HCT116 (cell line): ENCODE data around the gene LACTBL1. TPM values are rescaled to one million over a fixed set of nuclear protein-coding genes. Genes with fewer than 3 reads are reported as not detected.

Experiments
- ATAC-seq: fragments of 200-7000 bp; cut with Tn5 transposase; 2 replicates; pipeline ENCODE4 v1.9.1; 2020; ENCODE audit warnings: mild to moderate bottlenecking, moderate library complexity
- BruUV-seq: library from RNA; stranded (reverse); fragments of 400-500 nt; replicated peaks from 2 replicates; lab custom pipeline; 2021; lab: Mats Ljungman, UMichigan
- CTCF ChIA-PET: fragments of 300-600 bp; sonication (Branson Sonifier 250); formaldehyde crosslinking; loops from one replicate; lab custom pipeline; 2021; ENCODE audit warnings: antibody characterized with exemption; lab: Charles Lee
- POLR2A ChIA-PET: fragments of 300-600, 350-600 bp; sonication (Branson Sonifier 250); formaldehyde crosslinking; loops from one replicate; lab custom pipeline; 2021; ENCODE audit warnings: antibody characterized with exemption; lab: Charles Lee
- RAD21 ChIA-PET, 2 experiments: fragments of 300-600 bp; sonication (Branson Sonifier 250); formaldehyde crosslinking; loops; one replicate each; lab custom pipeline; 2023; ENCODE audit warnings: low total read pairs in 2 of 2; ENCODE audit not compliant: uncharacterized antibody in 2 of 2, unreplicated experiment in 2 of 2, low non-redundant PET in 1 of 2; lab: Charles Lee
- DNase-seq: peaks from one replicate; pipeline ENCODE4 v3.0.0-alpha.2; 2010; ENCODE audit warnings: low read depth, low spot score
- H2AFZ ChIP-seq: fragments of 200-600 bp; shearing (Covaris generic), sonication (generic); 2 replicates; pipeline ENCODE4 v1.6.1; 2017; ENCODE audit warnings: low read depth, mixed run types, mixed read lengths, antibody characterized with exemption, low read length; ENCODE audit not compliant: poor library complexity, severe bottlenecking
- H3K27ac ChIP-seq: 2 replicates; pipeline ENCODE4 v1.5.1; 2012; ENCODE audit warnings: low read depth, low read length
- H3K27me3 ChIP-seq: fragments of 200-600 bp; sonication (generic); 2 replicates; pipeline ENCODE4 v1.6.1; 2016; ENCODE audit warnings: mixed run types, low read length, mixed read lengths; ENCODE audit not compliant: insufficient read depth
- H3K36me3 ChIP-seq, 2 experiments: fragments of 200-500 bp in 1 of 2; fragments of 200-600 bp in 1 of 2; sonication (Bioruptor generic) in 1 of 2; sonication (generic) in 1 of 2; 2 replicates each; pipeline versions ENCODE4 v1.5.1 to v1.6.1; 2014 to 2016; ENCODE audit warnings: low read length in 2 of 2, inconsistent platforms in 1 of 2, mixed read lengths in 1 of 2, mixed run types in 1 of 2; ENCODE audit not compliant: insufficient read depth in 2 of 2, control insufficient read depth in 1 of 2
- H3K4me1 ChIP-seq, 2 experiments: fragments of 200-600 bp in 1 of 2; sonication (generic) in 1 of 2; 2 replicates each; pipeline versions ENCODE4 v1.5.1 to v1.6.1; 2012 to 2017; ENCODE audit warnings: low read length in 2 of 2, inconsistent platforms in 1 of 2, mild to moderate bottlenecking in 1 of 2, mixed read lengths in 1 of 2, mixed run types in 1 of 2, moderate library complexity in 1 of 2; ENCODE audit not compliant: insufficient read depth in 2 of 2, control insufficient read depth in 1 of 2
- H3K4me2 ChIP-seq: fragments of 200-600 bp; sonication (generic); 2 replicates; pipeline ENCODE4 v1.6.1; 2017; ENCODE audit warnings: mixed run types, low read length, mixed read lengths
- H3K4me3 ChIP-seq, 2 experiments: fragments of 200-600 bp in 1 of 2; sonication (generic) in 1 of 2; replicated peaks in 1 of 2; 2 replicates each; pipeline ENCODE4 v1.5.1; 2011 to 2016; ENCODE audit warnings: low read length in 2 of 2, control low read depth in 1 of 2, low read depth in 1 of 2, mild to moderate bottlenecking in 1 of 2, mixed read lengths in 1 of 2, mixed run types in 1 of 2
- H3K79me2 ChIP-seq: fragments of 200-600 bp; sonication (generic); 2 replicates; pipeline ENCODE4 v1.6.1; 2017; ENCODE audit warnings: mild to moderate bottlenecking, mixed run types, low read length, moderate library complexity, mixed read lengths; ENCODE audit not compliant: insufficient read depth
- H3K9ac ChIP-seq: fragments of 200-600 bp; sonication (generic); 2 replicates; pipeline ENCODE4 v1.6.1; 2016; ENCODE audit warnings: low read length, mixed read lengths
- H3K9me2 ChIP-seq: fragments of 200-600 bp; sonication (generic), shearing (Covaris generic); 2 replicates; pipeline ENCODE4 v1.6.1; 2017; ENCODE audit warnings: mixed run types, mild to moderate bottlenecking, moderate library complexity; ENCODE audit not compliant: insufficient read depth
- H3K9me3 ChIP-seq, 2 experiments: fragments of 200-500 bp in 1 of 2; fragments of 200-600 bp in 1 of 2; sonication (Bioruptor generic) in 1 of 2; sonication (generic) in 1 of 2; 2 replicates each; pipeline ENCODE4 v1.6.1; 2014 to 2017; ENCODE audit warnings: low read length in 2 of 2, mixed read lengths in 2 of 2, inconsistent platforms in 1 of 2, low read depth in 1 of 2, mild to moderate bottlenecking in 1 of 2, mixed run types in 1 of 2, moderate library complexity in 1 of 2; ENCODE audit not compliant: control insufficient read depth in 1 of 2, insufficient read depth in 1 of 2
- H4K20me1 ChIP-seq: fragments of 200-600 bp; sonication (generic), shearing (Covaris generic); 2 replicates; pipeline ENCODE4 v1.6.1; 2017; ENCODE audit warnings: mixed run types, mild to moderate bottlenecking, moderate library complexity; ENCODE audit not compliant: insufficient read depth
- CBX3 ChIP-seq: IDR thresholded peaks from 2 replicates; pipeline ENCODE4 v1.6.1; 2012; ENCODE audit warnings: low read depth
- CEBPB ChIP-seq: IDR thresholded peaks from 2 replicates; pipeline ENCODE4 v1.6.1; 2012; ENCODE audit warnings: low read depth
- EGR1 ChIP-seq: IDR thresholded peaks from 2 replicates; pipeline ENCODE4 v1.6.1; 2012; ENCODE audit warnings: low read depth
- ELF1 ChIP-seq: IDR thresholded peaks from 2 replicates; pipeline ENCODE4 v1.6.1; 2012; ENCODE audit warnings: low read depth, borderline replicate concordance
- EZH2 ChIP-seq: fragments of 200-600 bp; sonication (generic); IDR thresholded peaks from 2 replicates; pipeline ENCODE4 v1.6.1; 2017; ENCODE audit warnings: antibody characterized with exemption, mixed run types
- FOSL1 ChIP-seq: IDR thresholded peaks from 2 replicates; pipeline ENCODE4 v1.6.1; 2012; ENCODE audit warnings: low read depth
- JUND ChIP-seq: IDR thresholded peaks from 2 replicates; pipeline ENCODE4 v1.6.1; 2012
- POLR2A ChIP-seq: IDR thresholded peaks from 2 replicates; pipeline ENCODE4 v1.7.0; 2011; ENCODE audit warnings: borderline replicate concordance; ENCODE audit not compliant: insufficient read depth, insufficient read length; ENCODE audit errors: extremely low read depth
- RAD21 ChIP-seq: IDR thresholded peaks from 2 replicates; pipeline ENCODE4 v1.6.1; 2012; ENCODE audit warnings: low read depth, mild to moderate bottlenecking
- SIN3A ChIP-seq: IDR thresholded peaks from 2 replicates; pipeline ENCODE4 v1.6.1; 2012; ENCODE audit warnings: low read depth
- SRF ChIP-seq: IDR thresholded peaks from 2 replicates; pipeline ENCODE4 v1.6.1; 2012; ENCODE audit warnings: low read depth
- TCF7L2 ChIP-seq: IDR thresholded peaks from 2 replicates; pipeline ENCODE4 v1.7.0; 2011; ENCODE audit warnings: borderline replicate concordance, inconsistent platforms; ENCODE audit not compliant: insufficient read depth, insufficient read length; ENCODE audit errors: extremely low read depth
- YY1 ChIP-seq: IDR thresholded peaks from 2 replicates; pipeline ENCODE4 v1.6.1; 2011; ENCODE audit warnings: low read length, low read depth, moderate library complexity, mild to moderate bottlenecking; ENCODE audit not compliant: insufficient replicate concordance; ENCODE audit errors: extremely low read depth
- ZNF274 ChIP-seq: fragments of 200-500 bp; sonication (Bioruptor generic); IDR thresholded peaks from 2 replicates; pipeline ENCODE4 v1.6.1; 2014; ENCODE audit warnings: mild to moderate bottlenecking, low read depth, low read length, inconsistent platforms
- intact Hi-C: fragments of 100-400 bp; cut with micrococcal nuclease; formaldehyde crosslinking; loops from 2 replicates; pipeline ENCODE4 v1.10.0; 2022
- total RNA-seq: library from RNA; stranded (reverse); gene quantifications from one replicate; pipeline ENCODE4 v1.2.1, GENCODE V29; 2021; ENCODE audit not compliant: unreplicated experiment
- TF ChIP-seq, protein P1 (sequence below): IDR thresholded peaks from 2 replicates; pipeline ENCODE4 v1.6.1; 2012; ENCODE audit warnings: low read depth
- TF ChIP-seq, protein P2 (sequence below), 3 experiments: fragments of 200-600 bp in 1 of 3; sonication (generic) in 1 of 3; IDR thresholded peaks in 2 of 3; conservative IDR thresholded peaks in 1 of 3; 2 replicates each; pipeline ENCODE4 v1.5.1; 2012 to 2017; ENCODE audit warnings: low read depth in 2 of 3, low read length in 2 of 3, antibody characterized with exemption in 1 of 3, borderline replicate concordance in 1 of 3, control low read depth in 1 of 3, mild to moderate bottlenecking in 1 of 3, mixed read lengths in 1 of 3, mixed run types in 1 of 3, moderate library complexity in 1 of 3; ENCODE audit not compliant: insufficient read depth in 1 of 3
- TF ChIP-seq, protein P3 (sequence below): IDR thresholded peaks from 2 replicates; pipeline ENCODE4 v1.6.1; 2012

The LACTBL1 gene
- total RNA-seq, 1 experiment from 2014 or later, result not detected

DNA sequence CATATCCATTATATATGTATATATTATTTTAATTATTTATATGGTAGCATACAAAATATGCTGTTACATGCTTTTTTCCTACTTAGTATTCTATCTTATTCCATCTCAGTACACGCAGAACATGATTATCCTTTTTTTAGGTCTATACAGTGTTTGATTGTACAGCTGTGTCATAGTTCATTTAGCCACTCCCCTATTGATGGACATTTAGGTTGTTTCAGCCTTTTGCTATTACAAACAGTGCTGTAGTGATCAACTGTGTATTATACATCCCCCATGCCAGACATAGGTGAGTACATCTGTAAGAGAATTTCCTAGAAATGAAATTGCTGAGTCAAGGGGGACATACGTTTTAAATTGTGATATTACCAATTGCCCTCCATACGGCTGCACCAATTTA lies 15.6 kb downstream of the LACTBL1 start:
- CTCF ChIA-PET, result no interaction called here
- no peak for TF ChIP-seq CEBPB
- TF ChIP-seq ELF1, result no peak
- TF ChIP-seq POLR2A, result no peak
- TF ChIP-seq, all 23 proteins: peak for 0
- RAD21 ChIA-PET, result no interaction called here

DNA sequence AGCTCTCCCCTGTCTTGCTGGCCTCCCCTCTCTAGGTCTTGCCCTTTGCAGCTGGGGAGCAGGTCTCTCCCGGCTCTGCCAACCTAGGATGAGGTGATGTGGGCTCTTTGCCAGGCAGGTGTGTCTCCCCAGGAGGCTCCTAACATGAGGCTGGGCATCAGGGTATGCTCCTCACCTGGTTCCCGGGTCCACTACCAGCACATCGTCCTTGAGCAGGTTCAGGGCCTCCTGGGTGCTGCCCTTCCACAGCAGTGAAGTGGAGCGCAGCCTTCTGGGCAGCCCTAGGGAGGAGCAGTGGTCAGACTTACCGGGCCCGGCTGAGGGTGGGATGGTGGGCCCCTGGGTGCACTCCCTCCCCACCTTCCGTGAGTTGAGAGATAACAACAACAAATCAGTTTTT lies 17.5 kb downstream of the LACTBL1 start:
- Histone ChIP-seq H3K4me3 (no peak overlapping the region), H3K9ac (no peak overlapping the region), H3K4me1 (no peaks in the 10 kb centered on the region), H4K20me1 (no peaks in the 10 kb centered on the region), H3K27me3 (no peaks in the 10 kb centered on the region), H3K9me3 (no peaks in the 10 kb centered on the region), H3K4me2 (no peak overlapping the region), H2AFZ (no peak overlapping the region), H3K79me2 (no peaks in the 10 kb centered on the region), H3K27ac (no peak overlapping the region), H3K9me2 (no peaks in the 10 kb centered on the region), H3K36me3 (no peaks in the 10 kb centered on the region)
- ChIA-PET CTCF (no interaction called here), RAD21 (no interaction called here), POLR2A (no interaction called here)
- intact Hi-C loops, result no loop called here
- BruUV-seq, result no TSS peak
- ATAC-seq, result no peak
- DNase-seq, result no peak
- TF ChIP-seq, protein P1, sequence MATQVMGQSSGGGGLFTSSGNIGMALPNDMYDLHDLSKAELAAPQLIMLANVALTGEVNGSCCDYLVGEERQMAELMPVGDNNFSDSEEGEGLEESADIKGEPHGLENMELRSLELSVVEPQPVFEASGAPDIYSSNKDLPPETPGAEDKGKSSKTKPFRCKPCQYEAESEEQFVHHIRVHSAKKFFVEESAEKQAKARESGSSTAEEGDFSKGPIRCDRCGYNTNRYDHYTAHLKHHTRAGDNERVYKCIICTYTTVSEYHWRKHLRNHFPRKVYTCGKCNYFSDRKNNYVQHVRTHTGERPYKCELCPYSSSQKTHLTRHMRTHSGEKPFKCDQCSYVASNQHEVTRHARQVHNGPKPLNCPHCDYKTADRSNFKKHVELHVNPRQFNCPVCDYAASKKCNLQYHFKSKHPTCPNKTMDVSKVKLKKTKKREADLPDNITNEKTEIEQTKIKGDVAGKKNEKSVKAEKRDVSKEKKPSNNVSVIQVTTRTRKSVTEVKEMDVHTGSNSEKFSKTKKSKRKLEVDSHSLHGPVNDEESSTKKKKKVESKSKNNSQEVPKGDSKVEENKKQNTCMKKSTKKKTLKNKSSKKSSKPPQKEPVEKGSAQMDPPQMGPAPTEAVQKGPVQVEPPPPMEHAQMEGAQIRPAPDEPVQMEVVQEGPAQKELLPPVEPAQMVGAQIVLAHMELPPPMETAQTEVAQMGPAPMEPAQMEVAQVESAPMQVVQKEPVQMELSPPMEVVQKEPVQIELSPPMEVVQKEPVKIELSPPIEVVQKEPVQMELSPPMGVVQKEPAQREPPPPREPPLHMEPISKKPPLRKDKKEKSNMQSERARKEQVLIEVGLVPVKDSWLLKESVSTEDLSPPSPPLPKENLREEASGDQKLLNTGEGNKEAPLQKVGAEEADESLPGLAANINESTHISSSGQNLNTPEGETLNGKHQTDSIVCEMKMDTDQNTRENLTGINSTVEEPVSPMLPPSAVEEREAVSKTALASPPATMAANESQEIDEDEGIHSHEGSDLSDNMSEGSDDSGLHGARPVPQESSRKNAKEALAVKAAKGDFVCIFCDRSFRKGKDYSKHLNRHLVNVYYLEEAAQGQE, result no peak
- TF ChIP-seq SIN3A, result no peak
- no peak for TF ChIP-seq TCF7L2
- no peak for TF ChIP-seq EGR1
- no peak for TF ChIP-seq ZNF274
- TF ChIP-seq SRF, result no peak
- TF ChIP-seq CEBPB, result no peak
- TF ChIP-seq, protein P2, sequence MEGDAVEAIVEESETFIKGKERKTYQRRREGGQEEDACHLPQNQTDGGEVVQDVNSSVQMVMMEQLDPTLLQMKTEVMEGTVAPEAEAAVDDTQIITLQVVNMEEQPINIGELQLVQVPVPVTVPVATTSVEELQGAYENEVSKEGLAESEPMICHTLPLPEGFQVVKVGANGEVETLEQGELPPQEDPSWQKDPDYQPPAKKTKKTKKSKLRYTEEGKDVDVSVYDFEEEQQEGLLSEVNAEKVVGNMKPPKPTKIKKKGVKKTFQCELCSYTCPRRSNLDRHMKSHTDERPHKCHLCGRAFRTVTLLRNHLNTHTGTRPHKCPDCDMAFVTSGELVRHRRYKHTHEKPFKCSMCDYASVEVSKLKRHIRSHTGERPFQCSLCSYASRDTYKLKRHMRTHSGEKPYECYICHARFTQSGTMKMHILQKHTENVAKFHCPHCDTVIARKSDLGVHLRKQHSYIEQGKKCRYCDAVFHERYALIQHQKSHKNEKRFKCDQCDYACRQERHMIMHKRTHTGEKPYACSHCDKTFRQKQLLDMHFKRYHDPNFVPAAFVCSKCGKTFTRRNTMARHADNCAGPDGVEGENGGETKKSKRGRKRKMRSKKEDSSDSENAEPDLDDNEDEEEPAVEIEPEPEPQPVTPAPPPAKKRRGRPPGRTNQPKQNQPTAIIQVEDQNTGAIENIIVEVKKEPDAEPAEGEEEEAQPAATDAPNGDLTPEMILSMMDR (IDR thresholded peaks at IDR 0.05 in 2 of 3, conservative IDR thresholded peaks at IDR 0.05 in 1 of 3; ENCODE audit: borderline replicate concordance in 1 of 3, insufficient read depth in 1 of 3, low read depth in 2 of 3, low read length in 2 of 3), result no peak
- no peak for TF ChIP-seq RAD21
- TF ChIP-seq EZH2, result no peak
- TF ChIP-seq, protein P3, sequence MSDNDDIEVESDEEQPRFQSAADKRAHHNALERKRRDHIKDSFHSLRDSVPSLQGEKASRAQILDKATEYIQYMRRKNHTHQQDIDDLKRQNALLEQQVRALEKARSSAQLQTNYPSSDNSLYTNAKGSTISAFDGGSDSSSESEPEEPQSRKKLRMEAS, result no peak
- no peak for TF ChIP-seq JUND
- TF ChIP-seq POLR2A, result no peak
- no peak for TF ChIP-seq CBX3
- TF ChIP-seq FOSL1, result no peak
- TF ChIP-seq YY1, result no peak

More for the DNA sequence above, 15.6 kb downstream of the LACTBL1 start:
- Histone ChIP-seq H3K4me3 (no peak overlapping the region), H3K4me1 (no peaks in the 10 kb centered on the region), H3K9me3 (no peaks in the 10 kb centered on the region), H3K36me3 (no peaks in the 10 kb centered on the region), H3K27ac (no peak overlapping the region), H4K20me1 (no peaks in the 10 kb centered on the region), H3K9ac (no peak overlapping the region), H3K9me2 (no peaks in the 10 kb centered on the region), H3K79me2 (no peaks in the 10 kb centered on the region), H3K4me2 (no peak overlapping the region), H3K27me3 (no peaks in the 10 kb centered on the region), H2AFZ (no peak overlapping the region)
- intact Hi-C loops, result no loop called here
- no TSS peak for BruUV-seq
- POLR2A ChIA-PET, result no interaction called here
- DNase-seq (no peak), ATAC-seq (no peak)
